Smooth muscle cell (in vitro differentiated cells): Measurements from ENCODE around the gene ALAS1. TPM values are rescaled to one million over a fixed set of nuclear protein-coding genes. Genes with fewer than 3 reads are reported as not detected.

Experiments used
- DNase-seq: peaks from one replicate; lab custom pipeline; 2025; ENCODE audit not compliant: unreplicated experiment; lab: John Stamatoyannopoulos, UW
- H2AFZ ChIP-seq: fragments of 200-600 bp; sonication (generic); 2 replicates; pipeline ENCODE4 v1.6.0; 2016; ENCODE audit warnings: antibody characterized with exemption, low read depth, mild to moderate bottlenecking
- H3F3A ChIP-seq: fragments of 200-600 bp; sonication (generic); 2 replicates; pipeline ENCODE4 v1.6.0; 2017; ENCODE audit warnings: antibody characterized with exemption, low read depth
- H3K27ac ChIP-seq: fragments of 200-600 bp; sonication (generic); 2 replicates; pipeline ENCODE4 v1.5.1; 2016; ENCODE audit warnings: low read depth, mild to moderate bottlenecking
- H3K27me3 ChIP-seq: fragments of 200-600 bp; sonication (generic); 2 replicates; pipeline ENCODE4 v1.6.1; 2016; ENCODE audit warnings: low read depth, mild to moderate bottlenecking
- H3K36me3 ChIP-seq: fragments of 200-600 bp; sonication (generic); 2 replicates; pipeline ENCODE4 v1.5.1; 2016; ENCODE audit warnings: low read depth
- H3K4me1 ChIP-seq: fragments of 200-600 bp; sonication (generic); 2 replicates; pipeline ENCODE4 v1.5.1; 2016; ENCODE audit warnings: low read depth
- H3K4me2 ChIP-seq: fragments of 200-600 bp; sonication (generic); 2 replicates; pipeline ENCODE4 v1.6.0; 2016; ENCODE audit warnings: mild to moderate bottlenecking
- H3K4me3 ChIP-seq: fragments of 200-600 bp; sonication (generic); 2 replicates; pipeline ENCODE4 v1.5.1; 2016; ENCODE audit warnings: mild to moderate bottlenecking
- H3K79me2 ChIP-seq: fragments of 200-600 bp; sonication (generic); 2 replicates; pipeline ENCODE4 v1.6.0; 2016; ENCODE audit warnings: low read depth, mild to moderate bottlenecking
- H3K9ac ChIP-seq: fragments of 200-600 bp; sonication (generic); 2 replicates; pipeline ENCODE4 v1.6.0; 2016; ENCODE audit warnings: low read depth
- H3K9me3 ChIP-seq: fragments of 200-600 bp; sonication (generic); replicated peaks from 2 replicates; pipeline ENCODE4 v1.5.1; 2016; ENCODE audit warnings: low read depth
- H4K20me1 ChIP-seq: fragments of 200-600 bp; sonication (generic); 2 replicates; pipeline ENCODE4 v1.6.0; 2016; ENCODE audit warnings: low read depth
- WGBS: methylation state at CpG from one replicate; pipeline ENCODE4 v1.1.7; 2016; ENCODE audit warnings: low lambda C conversion rate; 5-methylcytosine and 5-hydroxymethylcytosine counted together
- polyA plus RNA-seq: library from polyadenylated mRNA; unstranded; fragments of >200 nt; fragmentation: Nextera tagmentation; extraction: Ambion mirVana; gene quantifications from 2 replicates; pipeline ENCODE4 v1.2.1, GENCODE V29; 2016
- total RNA-seq: library from RNA; depleted of rRNA; stranded (reverse); fragments of >200 nt; gene quantifications from 2 replicates; pipeline ENCODE4 v1.2.3, GENCODE V29; 2014
- TF ChIP-seq, protein P1 (sequence below): fragments of 200-600 bp; sonication (generic); IDR thresholded peaks from 2 replicates; pipeline ENCODE4 v1.5.1; 2017; ENCODE audit warnings: borderline replicate concordance, mild to moderate bottlenecking, antibody characterized with exemption; ENCODE audit not compliant: insufficient read depth, poor library complexity, severe bottlenecking

Gene ALAS1
- total and polyA plus RNA-seq, 2 experiments from 2014 or later: 35.7 to 59.4 TPM

DNA sequence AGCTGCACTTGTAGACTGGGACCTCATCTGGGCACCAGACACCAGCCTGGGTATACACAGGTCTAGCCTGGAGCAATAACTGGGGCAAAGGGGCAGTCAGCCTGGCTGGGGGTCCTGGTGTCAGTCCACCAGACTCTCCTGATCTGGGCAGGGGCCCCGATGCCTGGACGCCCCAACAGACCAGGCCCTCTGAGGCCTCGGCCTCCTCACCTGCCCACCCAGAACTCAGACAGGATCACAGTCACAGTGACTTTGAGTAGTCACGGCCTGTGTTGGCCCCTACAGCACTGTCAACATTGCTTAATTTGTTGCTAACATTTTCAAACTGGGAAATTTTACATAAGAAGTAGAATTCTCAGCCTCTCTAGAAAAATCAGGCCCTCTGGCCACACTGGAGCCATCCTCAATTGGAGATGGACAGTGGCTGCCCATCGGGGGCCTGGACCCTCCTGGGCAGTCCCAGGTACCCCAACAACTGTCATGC is 35.2 kb downstream of the ALAS1 start:
- Histone ChIP-seq H3K9ac (no peak overlapping the region), H3K4me1 (peaks cover 6% of the 10 kb centered on the region), H3K27ac (no peak overlapping the region), H3F3A (no peaks in the 10 kb centered on the region), H3K79me2 (peaks cover 43% of the 10 kb centered on the region), H4K20me1 (peaks cover 66% of the 10 kb centered on the region), H2AFZ (no peak overlapping the region), H3K36me3 (no peaks in the 10 kb centered on the region), H3K4me2 (no peak overlapping the region), H3K27me3 (no peaks in the 10 kb centered on the region), H3K9me3 (no peaks in the 10 kb centered on the region), H3K4me3 (no peak overlapping the region)
- WGBS: 98% methylated on average over 5 of the region's 5 CpGs
- DNase-seq: no peak
- TF ChIP-seq, protein P1, sequence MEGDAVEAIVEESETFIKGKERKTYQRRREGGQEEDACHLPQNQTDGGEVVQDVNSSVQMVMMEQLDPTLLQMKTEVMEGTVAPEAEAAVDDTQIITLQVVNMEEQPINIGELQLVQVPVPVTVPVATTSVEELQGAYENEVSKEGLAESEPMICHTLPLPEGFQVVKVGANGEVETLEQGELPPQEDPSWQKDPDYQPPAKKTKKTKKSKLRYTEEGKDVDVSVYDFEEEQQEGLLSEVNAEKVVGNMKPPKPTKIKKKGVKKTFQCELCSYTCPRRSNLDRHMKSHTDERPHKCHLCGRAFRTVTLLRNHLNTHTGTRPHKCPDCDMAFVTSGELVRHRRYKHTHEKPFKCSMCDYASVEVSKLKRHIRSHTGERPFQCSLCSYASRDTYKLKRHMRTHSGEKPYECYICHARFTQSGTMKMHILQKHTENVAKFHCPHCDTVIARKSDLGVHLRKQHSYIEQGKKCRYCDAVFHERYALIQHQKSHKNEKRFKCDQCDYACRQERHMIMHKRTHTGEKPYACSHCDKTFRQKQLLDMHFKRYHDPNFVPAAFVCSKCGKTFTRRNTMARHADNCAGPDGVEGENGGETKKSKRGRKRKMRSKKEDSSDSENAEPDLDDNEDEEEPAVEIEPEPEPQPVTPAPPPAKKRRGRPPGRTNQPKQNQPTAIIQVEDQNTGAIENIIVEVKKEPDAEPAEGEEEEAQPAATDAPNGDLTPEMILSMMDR: no peak

DNA sequence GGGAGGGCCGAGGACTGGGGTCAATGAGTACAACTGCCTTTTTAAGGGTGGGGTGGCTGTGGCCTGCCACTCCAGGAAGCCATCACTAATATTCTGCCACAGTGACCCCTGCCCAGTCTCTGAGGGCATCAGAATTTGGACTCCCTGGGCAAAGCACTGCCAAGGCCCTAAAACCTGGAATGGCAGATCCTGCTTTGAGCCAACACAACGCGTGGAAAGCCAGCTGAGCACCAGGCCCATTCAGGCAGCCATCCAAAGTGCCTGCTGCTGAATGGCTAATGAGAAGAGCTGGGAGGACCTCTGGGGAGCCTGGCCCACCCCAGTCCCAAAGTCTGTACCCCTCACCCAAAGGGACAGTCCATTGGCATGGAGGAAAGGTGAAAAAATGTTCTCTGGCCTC is 36.0 kb downstream of the ALAS1 start:
- H2AFZ ChIP-seq: no peak overlapping the region
- H3K4me1 ChIP-seq: peaks cover 11% of the 10 kb centered on the region
- DNase-seq: no peak
- no peak overlapping the region for H3K9ac ChIP-seq
- peaks cover 51% of the 10 kb centered on the region for H3K79me2 ChIP-seq
- no peaks in the 10 kb centered on the region for H3K36me3 ChIP-seq
- no peak overlapping the region for H3K4me3 ChIP-seq
- no peak overlapping the region for H3K4me2 ChIP-seq
- peaks cover 66% of the 10 kb centered on the region for H4K20me1 ChIP-seq
- H3F3A ChIP-seq: no peaks in the 10 kb centered on the region
- TF ChIP-seq, protein P1: no peak
- H3K9me3 ChIP-seq: no peaks in the 10 kb centered on the region
- no peaks in the 10 kb centered on the region for H3K27me3 ChIP-seq
- H3K27ac ChIP-seq: no peak overlapping the region
- 98% methylated on average over 3 of the region's 3 CpGs for WGBS

DNA sequence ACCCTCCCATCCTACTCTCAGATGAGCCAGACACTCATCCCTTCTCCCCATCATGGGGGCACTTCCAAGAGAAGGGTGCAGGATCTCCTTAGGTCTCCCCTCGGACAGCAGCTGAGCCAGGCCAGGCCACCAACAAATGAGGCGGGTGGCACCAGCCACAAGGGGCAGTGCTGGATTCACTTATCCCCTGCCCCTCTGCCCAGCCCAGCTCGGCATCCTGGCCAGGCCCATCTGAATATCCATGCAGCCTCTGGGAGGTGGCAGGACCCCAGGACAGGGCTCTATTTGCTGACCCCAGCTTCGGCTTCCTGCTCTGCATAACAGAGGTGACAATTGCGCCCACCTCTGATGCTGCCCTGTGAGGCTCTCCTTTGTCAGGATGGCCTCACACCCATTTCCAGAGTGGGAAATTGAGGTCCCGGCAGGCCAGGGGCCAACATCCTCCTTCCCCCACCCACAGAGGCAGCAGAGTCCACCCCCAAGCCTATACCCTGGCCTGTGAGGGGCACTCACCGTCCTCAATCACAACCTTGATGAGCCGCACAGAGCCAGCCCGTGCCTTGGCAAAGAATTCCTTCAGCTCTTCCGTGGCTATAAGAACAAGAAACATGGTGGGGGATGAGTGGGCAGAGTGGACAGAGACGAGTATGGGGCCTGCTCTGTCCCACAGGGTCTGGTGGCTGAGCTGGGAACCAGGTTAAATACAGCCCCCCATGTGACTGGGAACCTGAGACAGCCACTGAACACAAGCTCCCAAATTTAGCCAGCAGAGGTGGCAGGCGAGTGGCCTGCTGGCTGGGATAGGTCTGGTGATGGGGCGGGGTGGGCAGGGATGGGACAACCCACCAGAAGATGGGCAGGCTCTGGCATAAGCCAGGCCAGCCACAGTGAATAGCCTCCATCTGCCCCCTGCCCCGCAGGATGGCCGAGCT is 36.8 kb downstream of the ALAS1 start:
- Histone ChIP-seq H3K4me1 (peaks cover 11% of the 10 kb centered on the region), H3K27ac (no peak overlapping the region), H3K4me2 (no peak overlapping the region), H3F3A (no peaks in the 10 kb centered on the region), H3K27me3 (no peaks in the 10 kb centered on the region), H3K36me3 (no peaks in the 10 kb centered on the region), H3K4me3 (no peak overlapping the region), H2AFZ (no peak overlapping the region), H3K79me2 (peaks cover 52% of the 10 kb centered on the region), H3K9me3 (no peaks in the 10 kb centered on the region), H4K20me1 (peaks cover 66% of the 10 kb centered on the region), H3K9ac (no peak overlapping the region)
- WGBS: 95% methylated on average over 15 of the region's 15 CpGs
- DNase-seq: no peak
- TF ChIP-seq, protein P1: no peak
